Measurements from ENCODE around the gene TBC1D1. TPM values are rescaled to one million over a fixed set of nuclear protein-coding genes. Genes with fewer than 3 reads are reported as not detected.

The TBC1D1 gene
- total and polyA plus RNA-seq, 4 experiments from 2014 or later = 15.3 to 46.7 (median 34.3) TPM

DNA sequence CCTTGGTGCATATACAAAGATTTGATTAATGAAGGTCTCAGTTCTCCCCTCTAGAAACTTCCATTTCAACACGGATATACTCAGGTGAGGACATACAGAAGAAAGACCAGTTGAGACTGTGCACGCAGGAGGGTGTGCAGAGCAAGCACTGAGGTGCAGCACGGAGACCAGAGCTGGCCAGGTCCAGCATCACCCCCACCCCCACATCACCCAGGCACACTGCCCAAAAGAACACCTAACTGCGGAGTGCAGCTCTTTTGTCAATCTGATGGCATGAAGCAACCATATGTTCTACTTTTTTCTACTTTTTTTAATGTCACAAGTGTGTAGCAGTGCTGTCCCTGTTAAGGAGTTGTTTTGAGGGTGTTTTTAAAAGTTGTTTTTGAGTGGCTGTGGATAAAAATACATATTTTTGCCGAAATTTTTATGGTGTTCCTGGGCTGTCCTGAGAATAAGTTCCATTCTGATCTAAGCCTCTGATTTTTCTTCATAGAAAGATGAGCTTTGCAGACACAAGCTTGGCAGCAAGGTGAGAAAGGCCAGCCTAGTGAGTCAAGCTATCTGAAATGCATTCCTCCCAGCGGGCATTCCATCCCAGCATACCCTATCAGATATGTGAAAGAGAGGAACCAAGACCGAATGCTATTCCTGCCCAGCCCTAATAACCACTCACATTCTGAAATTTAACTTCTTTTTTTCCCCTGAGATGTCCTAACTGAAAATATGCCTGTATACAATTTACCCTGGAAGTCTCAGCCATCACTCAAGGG, 243.0 kb downstream of the TBC1D1 start:
- H3K27me3 Mint-ChIP-seq = peaks cover 0 to 3% of the 10 kb centered on the region in 2 donors

DNA sequence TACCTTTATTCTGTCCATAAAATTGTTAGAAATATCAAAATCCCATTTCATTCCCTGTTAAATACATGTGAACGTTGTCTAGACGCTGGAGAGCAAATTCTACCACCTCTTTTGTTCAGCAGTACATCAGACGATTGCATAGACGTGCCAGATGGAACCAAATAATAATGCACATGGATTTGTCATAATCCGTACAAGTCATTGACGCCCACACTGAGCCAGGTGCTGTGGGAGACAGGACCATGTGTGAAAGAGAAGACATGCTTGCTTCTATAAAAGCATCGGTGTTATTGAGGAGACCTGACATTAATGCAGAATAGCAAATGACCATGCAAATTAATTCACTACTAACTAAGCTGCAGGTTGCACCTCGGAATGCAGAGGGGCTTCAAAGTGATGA, 244.3 kb downstream of the TBC1D1 start:
- Mint-ChIP-seq H3K27me3 (peaks cover 0 to 3% of the 10 kb centered on the region in 2 donors), H3K4me1 (peaks cover 31 to 43% (median 34%) of the 10 kb centered on the region in 4 donors), H3K27ac (no peak overlapping the region), H3K4me3 (no peak overlapping the region), H3K36me3 (peaks cover 64 to 74% of the 10 kb centered on the region in 2 donors), H3K9me3 (peaks cover 0 to 3% (median 0%) of the 10 kb centered on the region in 8 donors)
- no peaks in the 10 kb centered on the region for H3K9me3 ChIP-seq (ENCODE audit: control insufficient read depth in 1 of 2, low read length in 2 of 2)
- no peak overlapping the region for H3K27ac ChIP-seq (ENCODE audit: low read depth, low read length)
- peaks cover 4% of the 10 kb centered on the region for H3K36me3 ChIP-seq (ENCODE audit: insufficient read depth, low read length)
- intact Hi-C loops (cut with micrococcal nuclease) = no loop called here
- POLR2A ChIA-PET (ENCODE audit: partially characterized antibody) = interaction anchor here (0.7 to 2.0 kb wide), 2 partner anchors 12 to 25 kb away, joined by 3 to 5 read pairs; no protein-coding TSS in a partner anchor
- no peak for DNase-seq
- CTCF ChIA-PET (ENCODE audit: partially characterized antibody) = interaction anchor here (1.1 to 1.6 kb wide), 3 partner anchors 21 to 43 kb away, joined by 3 read pairs; no protein-coding TSS in a partner anchor
- no peak overlapping the region for H3K4me3 ChIP-seq (ENCODE audit: low read length in 2 of 2)
- H3K27me3 ChIP-seq (ENCODE audit: insufficient read depth, low read length) = no peaks in the 10 kb centered on the region
- peaks cover 34% of the 10 kb centered on the region for H3K4me1 ChIP-seq (ENCODE audit: insufficient read depth, low read length)

More for the DNA sequence above, 243.0 kb downstream of the TBC1D1 start:
- Mint-ChIP-seq H3K4me3 (no peak overlapping the region), H3K27ac (peak overlapping the region in 3 of 7 donors; percentile 15 to 37 (median 27)), H3K4me1 (peaks cover 40 to 56% (median 45%) of the 10 kb centered on the region in 4 donors), H3K36me3 (peaks cover 50 to 65% of the 10 kb centered on the region in 2 donors), H3K9me3 (peaks cover 0 to 3% (median 0%) of the 10 kb centered on the region in 8 donors)
- H3K36me3 ChIP-seq (ENCODE audit: insufficient read depth, low read length) = no peaks in the 10 kb centered on the region
- intact Hi-C loops (cut with micrococcal nuclease) = loop anchor here (2.0 to 5.0 kb wide), 4 partner anchors 21 to 598 kb away; partner anchors contain the start of gene TBC1D1
- ChIA-PET POLR2A (ENCODE audit: partially characterized antibody) (interaction anchor here (1.5 to 4.0 kb wide), 4 partner anchors 21 to 65 kb away, joined by 3 to 29 read pairs (median 8); no protein-coding TSS in a partner anchor), CTCF (ENCODE audit: partially characterized antibody) (interaction anchor here (1.3 to 2.2 kb wide), 4 partner anchors 11 to 43 kb away, joined by 3 to 5 read pairs (median 4); no protein-coding TSS in a partner anchor)
- no peaks in the 10 kb centered on the region for H3K27me3 ChIP-seq (ENCODE audit: insufficient read depth, low read length)
- H3K4me3 ChIP-seq (ENCODE audit: low read length in 2 of 2) = no peak overlapping the region
- no peaks in the 10 kb centered on the region for H3K9me3 ChIP-seq (ENCODE audit: control insufficient read depth in 1 of 2, low read length in 2 of 2)
- DNase-seq = no peak
- H3K4me1 ChIP-seq (ENCODE audit: insufficient read depth, low read length) = peaks cover 47% of the 10 kb centered on the region
- H3K27ac ChIP-seq (ENCODE audit: low read depth, low read length) = no peak overlapping the region

- POLR2A ChIA-PET (ENCODE audit: partially characterized antibody) = no interaction called here
- H3K36me3 Mint-ChIP-seq = peaks cover 70 to 72% of the 10 kb centered on the region in 2 donors
- Histone ChIP-seq H3K4me1 (ENCODE audit: insufficient read depth, low read length) (peaks cover 20% of the 10 kb centered on the region), H3K36me3 (ENCODE audit: insufficient read depth, low read length) (peaks cover 4% of the 10 kb centered on the region), H3K27me3 (ENCODE audit: insufficient read depth, low read length) (no peaks in the 10 kb centered on the region), H3K9me3 (ENCODE audit: control insufficient read depth in 1 of 2, low read length in 2 of 2) (no peaks in the 10 kb centered on the region), H3K27ac (ENCODE audit: low read depth, low read length) (no peak overlapping the region), H3K4me3 (ENCODE audit: low read length in 2 of 2) (no peak overlapping the region)
- H3K9me3 Mint-ChIP-seq = no peaks in the 10 kb centered on the region
- intact Hi-C loops (cut with micrococcal nuclease) = no loop called here
- CTCF ChIA-PET (ENCODE audit: partially characterized antibody) = no interaction called here
- DNase-seq = no peak
- no peaks in the 10 kb centered on the region for H3K27me3 Mint-ChIP-seq
- no peak overlapping the region for H3K4me3 Mint-ChIP-seq
- H3K27ac Mint-ChIP-seq = peak overlapping the region in 2 of 7 donors; percentile 24 to 64
- peaks cover 18 to 29% (median 21%) of the 10 kb centered on the region in 4 donors for H3K4me1 Mint-ChIP-seq
Measured at GRCh38 chr4:38136604-38137003, 245.7 kb downstream of the TBC1D1 start.

DNA sequence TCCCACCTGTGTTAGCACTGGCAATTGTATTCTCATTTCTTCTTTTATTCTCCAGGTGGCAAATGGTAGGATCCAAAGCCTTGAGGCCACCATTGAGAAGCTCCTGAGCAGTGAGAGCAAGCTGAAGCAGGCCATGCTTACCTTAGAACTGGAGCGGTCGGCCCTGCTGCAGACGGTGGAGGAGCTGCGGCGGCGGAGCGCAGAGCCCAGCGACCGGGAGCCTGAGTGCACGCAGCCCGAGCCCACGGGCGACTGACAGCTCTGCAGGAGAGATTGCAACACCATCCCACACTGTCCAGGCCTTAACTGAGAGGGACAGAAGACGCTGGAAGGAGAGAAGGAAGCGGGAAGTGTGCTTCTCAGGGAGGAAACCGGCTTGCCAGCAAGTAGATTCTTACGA, 246.2 kb downstream of the TBC1D1 start:
- H3K9me3 Mint-ChIP-seq = no peaks in the 10 kb centered on the region
- Histone ChIP-seq H3K4me3 (ENCODE audit: low read length in 2 of 2) (no peak overlapping the region), H3K9me3 (ENCODE audit: control insufficient read depth in 1 of 2, low read length in 2 of 2) (no peaks in the 10 kb centered on the region), H3K27me3 (ENCODE audit: insufficient read depth, low read length) (no peaks in the 10 kb centered on the region), H3K4me1 (ENCODE audit: insufficient read depth, low read length) (peaks cover 15% of the 10 kb centered on the region), H3K36me3 (ENCODE audit: insufficient read depth, low read length) (peaks cover 4% of the 10 kb centered on the region), H3K27ac (ENCODE audit: low read depth, low read length) (no peak overlapping the region)
- H3K4me3 Mint-ChIP-seq = no peak overlapping the region
- intact Hi-C loops (cut with micrococcal nuclease) = no loop called here
- peak overlapping the region in 1 of 7 donors; percentile 64 for H3K27ac Mint-ChIP-seq
- H3K36me3 Mint-ChIP-seq = peaks cover 70 to 71% of the 10 kb centered on the region in 2 donors
- ChIA-PET CTCF (ENCODE audit: partially characterized antibody) (no interaction called here), POLR2A (ENCODE audit: partially characterized antibody) (no interaction called here)
- H3K27me3 Mint-ChIP-seq = no peaks in the 10 kb centered on the region
- H3K4me1 Mint-ChIP-seq = peaks cover 14 to 24% (median 16%) of the 10 kb centered on the region in 4 donors
- no peak for DNase-seq

DNA sequence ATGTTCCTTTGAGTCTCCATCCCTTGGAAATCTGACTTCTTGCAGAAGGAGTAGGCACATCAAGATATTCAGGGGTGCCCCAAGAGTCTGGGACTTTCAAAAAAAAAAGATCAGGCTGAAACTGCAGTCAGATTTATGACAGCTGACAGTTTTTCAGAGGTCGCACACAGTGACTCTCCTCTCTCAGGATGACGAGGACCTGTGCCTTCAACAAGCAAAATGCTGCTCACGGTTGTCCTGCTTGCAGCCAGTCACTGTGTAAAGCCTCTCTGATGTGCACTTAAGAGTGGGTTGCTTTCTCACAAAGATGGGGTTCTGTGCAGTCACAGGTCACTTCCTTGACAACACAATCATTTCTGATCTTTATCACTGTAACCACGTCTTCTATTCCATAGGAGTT, 247.5 kb downstream of the TBC1D1 start:
- Histone ChIP-seq H3K9me3 (ENCODE audit: control insufficient read depth in 1 of 2, low read length in 2 of 2) (no peaks in the 10 kb centered on the region), H3K27ac (ENCODE audit: low read depth, low read length) (no peak overlapping the region), H3K4me3 (ENCODE audit: low read length in 2 of 2) (no peak overlapping the region), H3K36me3 (ENCODE audit: insufficient read depth, low read length) (peaks cover 4% of the 10 kb centered on the region), H3K27me3 (ENCODE audit: insufficient read depth, low read length) (no peaks in the 10 kb centered on the region), H3K4me1 (ENCODE audit: insufficient read depth, low read length) (peaks cover 3% of the 10 kb centered on the region)
- peaks cover 62 to 72% of the 10 kb centered on the region in 2 donors for H3K36me3 Mint-ChIP-seq
- H3K27ac Mint-ChIP-seq = peak overlapping the region in 2 of 7 donors; percentile 8 to 62
- no peaks in the 10 kb centered on the region for H3K27me3 Mint-ChIP-seq
- ChIA-PET CTCF (ENCODE audit: partially characterized antibody) (no interaction called here), POLR2A (ENCODE audit: partially characterized antibody) (no interaction called here)
- H3K4me1 Mint-ChIP-seq = peaks cover 4 to 14% (median 6%) of the 10 kb centered on the region in 4 donors
- intact Hi-C loops (cut with micrococcal nuclease) = no loop called here
- H3K9me3 Mint-ChIP-seq = no peaks in the 10 kb centered on the region
- no peak overlapping the region for H3K4me3 Mint-ChIP-seq
- DNase-seq = no peak

- intact Hi-C loops (cut with micrococcal nuclease) = no loop called here
- peak overlapping the region in 1 of 7 donors; percentile 51 for H3K27ac Mint-ChIP-seq
Measured at GRCh38 chr4:38139187-38139586, 248.3 kb downstream of the TBC1D1 start.

DNA sequence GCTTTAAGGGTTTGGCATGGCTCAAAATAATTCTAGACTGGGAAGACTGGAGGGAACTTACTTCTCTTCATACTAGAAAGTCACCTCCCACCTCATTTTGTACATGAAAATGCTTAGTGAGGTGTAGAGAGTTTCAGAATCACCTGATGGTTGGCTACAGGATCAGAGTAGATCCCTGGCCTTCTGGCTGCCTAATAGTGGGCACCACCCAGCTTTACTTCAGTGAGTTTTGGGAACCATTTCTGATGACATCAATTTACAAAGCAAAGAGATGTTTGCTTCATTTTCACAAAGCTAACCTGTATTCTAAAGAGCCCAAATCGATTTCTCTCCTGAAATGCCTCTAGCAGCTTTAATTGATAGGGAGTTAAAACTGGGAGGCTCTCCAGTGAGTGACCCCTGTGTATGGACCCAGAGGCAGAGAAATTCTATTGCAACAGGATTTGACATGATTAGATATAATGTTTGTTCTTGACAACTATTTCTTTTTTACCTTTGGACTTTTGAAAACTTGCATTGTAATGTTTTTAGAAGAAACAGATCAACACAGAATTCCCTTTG, 249.8 kb downstream of the TBC1D1 start:
- intact Hi-C loops (cut with micrococcal nuclease) = no loop called here
- POLR2A ChIA-PET (ENCODE audit: partially characterized antibody) = interaction anchor here (0.9 kb wide), 1 partner anchor 9 kb away, joined by 3 read pairs; no protein-coding TSS in a partner anchor
- Histone ChIP-seq H3K4me3 (ENCODE audit: low read length in 2 of 2) (no peak overlapping the region), H3K4me1 (ENCODE audit: insufficient read depth, low read length) (no peaks in the 10 kb centered on the region), H3K27ac (ENCODE audit: low read depth, low read length) (no peak overlapping the region), H3K27me3 (ENCODE audit: insufficient read depth, low read length) (no peaks in the 10 kb centered on the region), H3K9me3 (ENCODE audit: control insufficient read depth in 1 of 2, low read length in 2 of 2) (no peaks in the 10 kb centered on the region), H3K36me3 (ENCODE audit: insufficient read depth, low read length) (peaks cover 4% of the 10 kb centered on the region)
- Mint-ChIP-seq H3K36me3 (peaks cover 42 to 62% of the 10 kb centered on the region in 2 donors), H3K9me3 (no peaks in the 10 kb centered on the region), H3K27ac (no peak overlapping the region), H3K4me1 (peaks cover 0 to 7% (median 6%) of the 10 kb centered on the region in 4 donors), H3K27me3 (no peaks in the 10 kb centered on the region), H3K4me3 (no peak overlapping the region)
- CTCF ChIA-PET (ENCODE audit: partially characterized antibody) = interaction anchor here (1.2 kb wide), 1 partner anchor 9 kb away, joined by 5 read pairs; no protein-coding TSS in a partner anchor
- DNase-seq = no peak

More at GRCh38 chr4:38139187-38139586, 248.3 kb downstream of the TBC1D1 start:
- Histone ChIP-seq H3K4me3 (ENCODE audit: low read length in 2 of 2) (no peak overlapping the region), H3K27me3 (ENCODE audit: insufficient read depth, low read length) (no peaks in the 10 kb centered on the region), H3K27ac (ENCODE audit: low read depth, low read length) (no peak overlapping the region), H3K9me3 (ENCODE audit: control insufficient read depth in 1 of 2, low read length in 2 of 2) (no peaks in the 10 kb centered on the region), H3K4me1 (ENCODE audit: insufficient read depth, low read length) (no peaks in the 10 kb centered on the region), H3K36me3 (ENCODE audit: insufficient read depth, low read length) (peaks cover 4% of the 10 kb centered on the region)
- ChIA-PET CTCF (ENCODE audit: partially characterized antibody) (no interaction called here), POLR2A (ENCODE audit: partially characterized antibody) (no interaction called here)
- DNase-seq = no peak
- no peak overlapping the region for H3K4me3 Mint-ChIP-seq
- H3K27me3 Mint-ChIP-seq = no peaks in the 10 kb centered on the region
- H3K36me3 Mint-ChIP-seq = peaks cover 53 to 70% of the 10 kb centered on the region in 2 donors
- H3K4me1 Mint-ChIP-seq = peaks cover 0 to 10% (median 6%) of the 10 kb centered on the region in 4 donors
- H3K9me3 Mint-ChIP-seq = no peaks in the 10 kb centered on the region

Data from CD4-positive, alpha-beta memory T cell (primary cell).